GM18507 (cell line): ENCODE measurements around the gene SDHAF3.
"Not testable (repeated sequence)": the region's sequence is repeated elsewhere in the genome, so short reads cannot be mapped to it uniquely, and the experiment has no call there.

ENCODE experiments used
- DNase-seq: peaks from one replicate; pipeline ENCODE4 v3.0.0; 2011; ENCODE audit warnings: low read depth; ENCODE audit not compliant: insufficient read length; ENCODE audit errors: extremely low spot score
- FAIRE-seq: peaks from 2 replicates; lab custom pipeline; 2011; peaks lifted over from hg19 to GRCh38; lab: Jason Lieb, UNC

Gene SDHAF3

DNA sequence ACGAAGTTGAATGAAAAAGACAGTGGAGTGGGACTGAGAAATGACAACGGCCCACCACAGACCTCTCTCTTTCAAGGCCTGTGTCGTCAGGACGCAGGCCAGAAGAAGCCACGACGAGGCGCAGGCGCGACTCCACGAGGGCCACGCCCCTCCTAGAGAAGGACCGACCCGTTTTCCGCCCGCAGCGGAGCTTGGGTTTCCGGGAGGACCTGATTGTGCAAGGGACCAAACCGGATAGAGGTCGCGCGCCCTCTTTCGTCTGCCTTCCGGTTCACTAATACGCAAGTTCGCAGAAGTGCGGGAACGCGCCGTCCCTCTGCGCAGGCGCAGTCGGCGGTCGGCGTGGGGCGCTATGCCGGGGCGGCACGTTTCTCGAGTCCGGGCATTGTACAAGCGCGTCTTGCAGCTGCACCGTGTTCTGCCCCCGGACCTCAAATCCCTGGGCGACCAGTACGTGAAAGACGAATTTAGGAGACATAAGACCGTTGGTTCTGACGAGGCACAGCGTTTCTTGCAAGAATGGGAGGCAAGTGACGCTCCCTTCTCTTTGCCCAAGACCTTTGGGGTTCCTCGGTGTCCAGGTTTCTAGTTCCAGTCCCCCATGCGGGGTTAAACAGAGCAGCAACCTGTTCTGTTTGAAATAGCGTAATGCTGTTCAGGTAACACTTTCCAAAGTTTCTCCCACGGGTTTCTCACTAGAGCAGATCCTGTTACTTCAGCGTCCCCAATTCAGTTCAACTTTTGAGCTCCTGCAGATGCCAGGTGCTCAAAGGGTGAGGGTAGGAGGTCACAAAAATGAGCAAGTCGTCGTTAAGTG lies at the start of gene SDHAF3:
Gene SDHAF3, plus strand, starts transcription at position 327 of the 817 bp plus-strand sequence. Its CDS starts 26 bp downstream, at position 353.
- FAIRE-seq (peak; percentile 99), DNase-seq (peak; percentile 91)

DNA sequence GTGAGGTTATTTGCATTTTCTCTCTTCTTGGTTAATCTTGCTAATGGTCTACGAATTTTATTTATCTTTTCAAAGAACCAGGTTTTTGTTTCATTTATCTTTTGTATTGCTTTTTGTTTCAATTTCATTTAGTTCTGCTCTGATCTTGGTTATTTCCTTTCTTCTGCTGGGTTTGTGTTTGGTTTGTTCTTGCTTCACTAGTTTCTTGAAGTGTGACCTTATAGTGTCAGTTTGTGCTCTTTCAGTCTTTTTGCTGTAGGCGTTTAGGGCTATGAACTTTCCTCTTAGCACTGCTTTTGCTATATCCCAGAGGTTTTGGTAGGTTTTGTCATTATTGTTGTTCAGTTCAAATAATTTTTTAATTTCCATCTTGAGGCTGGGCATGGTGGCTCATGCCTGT lies 45.5 kb upstream of the SDHAF3 start:
- DNase-seq: not testable (repeated sequence)
- FAIRE-seq: peak; percentile 21

DNA sequence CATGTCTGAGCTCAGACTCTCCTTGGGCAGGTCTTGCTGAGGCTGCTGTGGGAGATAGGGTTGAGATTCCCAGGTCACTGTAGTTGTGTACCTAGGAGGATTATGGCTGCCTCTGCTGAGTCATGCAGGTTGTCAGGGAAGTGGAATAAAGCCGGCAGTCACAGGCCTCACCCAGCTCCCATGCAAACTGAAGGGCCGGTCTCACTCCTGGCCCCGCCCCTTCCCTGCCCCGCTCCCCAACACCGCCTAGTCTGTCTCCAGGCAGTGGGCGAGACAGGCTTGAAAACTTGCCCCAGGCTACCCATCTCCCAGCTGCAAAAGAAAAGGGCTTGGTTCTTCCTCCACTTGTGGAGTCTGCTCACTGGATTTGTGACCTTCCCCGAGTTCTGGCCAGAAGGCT lies 41.6 kb upstream of the SDHAF3 start:
- DNase-seq (no peak), FAIRE-seq (no peak)

DNA sequence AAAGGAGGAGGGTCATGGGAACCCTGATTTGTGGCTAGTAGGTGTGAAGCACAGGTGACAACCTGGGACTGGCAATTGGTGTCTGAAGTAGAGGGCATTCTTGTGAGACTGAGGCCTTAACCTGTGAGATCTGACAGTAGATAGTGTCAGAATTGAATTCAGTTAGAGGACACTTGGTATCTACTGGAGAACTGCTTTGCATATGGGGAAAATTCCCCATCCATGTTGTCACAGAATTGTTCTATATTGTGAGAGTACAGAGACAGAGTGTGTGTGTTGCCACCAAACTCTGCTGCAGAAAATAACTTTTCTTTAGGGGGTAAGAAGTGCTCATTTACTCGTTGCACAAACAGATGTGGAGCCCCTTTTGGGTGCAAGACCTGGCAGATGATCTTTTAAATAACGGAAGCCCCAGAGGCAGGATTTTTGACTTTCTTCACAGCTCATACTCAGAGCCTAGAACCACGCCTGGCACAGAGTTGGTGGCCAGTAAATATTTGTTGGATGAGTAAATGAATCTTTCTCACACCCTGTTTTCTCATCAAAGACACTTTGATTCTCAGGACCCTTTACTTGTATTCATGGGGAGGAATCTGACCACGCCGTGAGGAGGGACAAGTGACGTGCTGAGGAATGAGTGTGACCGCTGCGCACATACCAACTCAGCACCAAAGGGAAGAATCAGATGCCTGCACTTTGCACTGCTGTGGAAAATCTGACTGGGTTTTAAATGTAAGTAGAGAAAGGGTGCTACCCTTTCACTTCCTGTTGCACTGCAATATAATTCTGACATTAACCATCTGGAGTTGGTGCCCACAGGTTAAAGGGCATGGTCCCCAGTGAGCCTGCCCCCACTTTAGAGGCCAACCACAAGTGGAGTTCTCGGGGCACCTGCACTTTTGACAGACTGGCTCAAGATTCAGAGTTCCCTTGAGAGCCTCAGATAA lies 39.2 kb upstream of the SDHAF3 start:
- DNase-seq (no peak), FAIRE-seq (no peak)

DNA sequence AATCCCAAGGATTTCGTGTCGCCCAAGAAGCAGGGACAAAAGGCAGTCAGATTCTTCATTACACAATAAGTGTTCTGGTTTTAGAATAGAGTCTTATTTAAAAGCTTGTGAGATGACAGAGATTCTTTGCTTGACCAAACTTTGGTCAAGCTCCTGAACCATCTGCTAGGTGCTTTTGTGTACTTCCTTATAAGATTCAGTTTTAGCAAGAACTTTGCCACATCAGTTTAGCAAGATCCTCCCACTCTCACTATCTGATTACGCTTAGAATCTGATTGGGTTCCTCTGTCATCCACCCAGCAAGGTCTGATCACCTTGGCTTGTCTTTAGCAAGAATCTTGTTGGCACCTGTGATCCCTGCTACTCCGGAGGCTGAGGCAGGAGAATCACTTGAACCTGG lies 38.2 kb upstream of the SDHAF3 start:
- FAIRE-seq (no peak), DNase-seq (no peak)

DNA sequence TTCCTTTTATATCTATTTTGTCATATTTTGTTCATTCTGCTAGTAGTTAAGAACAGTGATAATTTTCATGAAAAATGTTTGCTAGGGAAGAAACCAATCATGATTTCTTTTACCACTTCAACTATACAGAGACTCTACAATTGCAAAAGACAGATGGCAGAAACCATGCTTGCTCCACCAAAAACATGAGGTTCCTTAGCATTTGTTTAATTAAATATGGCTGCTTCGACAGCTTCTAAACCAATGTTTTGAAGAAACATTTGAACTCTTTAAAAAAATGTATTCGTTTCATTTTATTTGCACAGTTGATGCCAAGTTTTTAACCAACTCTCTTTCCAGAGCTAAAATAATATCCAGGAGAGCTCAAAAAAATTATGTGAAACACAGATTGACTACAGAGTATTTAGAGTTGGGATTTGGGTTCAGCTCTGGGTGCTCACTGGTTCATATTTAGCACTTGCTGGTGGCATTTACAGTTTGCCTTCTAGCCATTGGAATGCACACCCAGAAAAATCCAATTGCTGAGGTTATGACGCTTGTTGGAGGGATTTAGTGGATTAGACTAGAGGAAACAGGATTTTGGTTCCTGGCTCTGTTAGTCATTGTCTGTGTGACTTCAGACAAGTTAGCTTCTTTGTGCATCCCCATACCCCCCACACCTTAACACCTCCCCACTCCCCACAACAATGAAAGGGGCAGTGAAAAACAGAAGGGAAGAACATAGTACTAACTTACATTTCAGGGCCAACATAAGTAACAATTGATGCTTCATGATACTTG lies 35.8 kb upstream of the SDHAF3 start:
- no peak for DNase-seq
- no peak for FAIRE-seq

DNA sequence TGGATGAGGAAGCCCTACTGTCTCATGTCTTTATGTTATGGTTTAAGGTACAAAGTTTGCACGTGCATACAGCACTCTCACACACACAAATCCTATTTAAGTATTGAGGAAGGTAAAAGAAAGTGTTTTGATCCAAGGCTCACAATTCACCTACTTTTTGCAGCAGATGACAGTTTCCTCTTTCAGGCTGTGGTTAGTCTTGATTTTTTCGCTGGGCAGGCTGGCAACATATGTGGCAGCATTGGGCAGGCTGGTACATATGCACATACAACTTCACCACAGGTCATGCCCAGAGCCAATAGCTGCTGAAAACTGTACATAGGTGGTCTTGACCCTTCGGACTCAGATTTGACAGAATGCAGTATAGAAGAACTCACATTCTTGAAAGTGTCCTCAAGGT lies 29.1 kb upstream of the SDHAF3 start:
- FAIRE-seq: no peak

DNA sequence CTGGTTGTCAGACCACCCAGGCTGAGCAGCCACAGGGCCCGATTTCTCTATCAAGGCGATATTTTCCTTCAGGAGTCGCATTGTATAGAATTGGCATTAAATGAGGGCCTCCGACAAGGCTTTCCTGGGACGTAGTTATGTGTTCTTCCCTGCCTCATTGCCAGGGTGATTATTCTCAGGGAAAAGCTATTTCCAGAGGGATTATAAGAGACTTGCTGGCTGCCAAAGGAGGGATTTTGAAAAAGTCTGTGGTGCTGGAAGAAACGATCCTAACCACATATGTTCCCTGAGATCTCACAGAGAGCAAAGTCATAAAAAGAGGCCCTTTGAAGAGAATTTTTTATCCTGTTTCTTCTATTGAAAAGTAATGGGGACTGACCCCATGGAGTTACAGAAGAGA lies 27.7 kb upstream of the SDHAF3 start:
- DNase-seq (no peak), FAIRE-seq (no peak)

More for the DNA sequence above, 29.1 kb upstream of the SDHAF3 start:
- no peak for DNase-seq

DNA sequence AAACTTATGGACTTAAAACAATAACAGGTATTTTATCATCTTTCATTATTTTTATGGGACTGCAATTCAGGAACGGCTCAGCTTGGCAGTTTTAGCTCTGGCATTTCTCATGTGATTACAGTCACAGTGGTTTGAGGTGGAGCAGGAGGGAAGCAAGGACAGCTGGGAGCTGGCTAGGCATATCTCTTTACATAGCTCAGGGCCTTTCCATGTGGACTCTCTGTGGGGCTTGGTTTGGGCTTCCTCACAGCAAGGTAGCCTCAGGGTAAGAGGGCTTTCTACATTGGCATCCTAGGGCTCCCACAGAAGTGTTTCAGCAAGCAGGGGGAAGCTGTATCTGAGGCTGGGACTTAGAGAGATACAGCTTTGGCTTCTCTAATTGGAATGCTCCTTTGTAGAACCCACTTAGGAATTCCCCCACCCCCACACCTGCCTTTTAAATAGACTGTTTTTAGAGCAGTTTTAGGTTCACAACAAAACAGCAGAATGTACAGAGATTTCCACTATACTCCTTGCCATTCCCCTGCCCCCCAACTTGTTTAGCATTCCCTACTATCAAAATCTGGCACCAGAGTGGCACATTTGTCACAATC lies 26.6 kb upstream of the SDHAF3 start:
- DNase-seq (no peak), FAIRE-seq (no peak)

DNA sequence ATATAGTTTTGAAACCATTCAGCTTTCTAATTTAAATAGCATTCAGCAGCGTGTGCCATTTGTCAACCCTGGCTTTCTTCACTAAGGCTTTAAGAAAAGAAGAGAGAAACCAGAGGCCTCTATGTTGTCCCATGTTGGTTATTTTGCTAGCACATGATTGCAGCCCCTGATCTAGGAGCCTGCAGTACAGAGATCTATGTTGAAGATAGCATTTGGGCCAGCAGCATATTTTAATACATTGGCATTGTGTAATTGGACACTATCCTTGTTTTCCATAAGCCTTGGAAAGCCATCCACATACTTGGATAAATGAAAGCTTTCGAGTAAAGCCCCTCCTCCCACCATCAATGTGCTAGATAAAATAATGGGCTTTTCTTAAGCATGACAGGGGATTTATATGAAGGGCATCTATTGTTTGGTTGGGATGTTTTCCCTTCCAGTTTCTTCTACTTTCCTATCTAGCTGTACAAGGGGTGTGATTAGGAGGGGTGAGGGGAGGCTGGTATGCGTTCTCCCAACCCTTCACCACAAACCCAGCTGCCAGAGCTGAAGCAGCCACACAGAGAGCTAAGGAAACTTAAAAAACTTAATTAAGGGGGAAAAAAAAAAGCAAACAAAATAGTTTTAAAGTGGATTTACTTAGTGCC lies 23.1 kb upstream of the SDHAF3 start:
- no peak for FAIRE-seq
- DNase-seq: no peak

DNA sequence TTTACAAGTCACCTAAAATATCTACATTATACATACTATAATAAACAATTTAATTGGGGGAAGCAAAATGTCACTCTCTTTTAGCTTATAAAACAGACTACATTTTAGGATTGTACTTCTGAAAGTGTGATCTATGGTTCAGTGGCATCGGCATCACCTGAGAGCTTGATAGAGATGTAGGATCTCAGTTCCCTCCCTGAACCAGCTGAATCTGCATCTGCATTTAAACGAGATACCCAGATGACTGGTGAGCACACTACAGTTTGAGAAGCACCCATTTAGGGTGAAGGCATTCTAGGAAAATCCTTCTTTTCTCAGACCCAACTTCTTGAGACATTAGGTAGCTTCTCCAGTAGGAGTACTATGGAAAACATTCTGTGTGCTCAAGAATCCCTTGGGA lies 21.5 kb upstream of the SDHAF3 start:
- FAIRE-seq: no peak
- no peak for DNase-seq

DNA sequence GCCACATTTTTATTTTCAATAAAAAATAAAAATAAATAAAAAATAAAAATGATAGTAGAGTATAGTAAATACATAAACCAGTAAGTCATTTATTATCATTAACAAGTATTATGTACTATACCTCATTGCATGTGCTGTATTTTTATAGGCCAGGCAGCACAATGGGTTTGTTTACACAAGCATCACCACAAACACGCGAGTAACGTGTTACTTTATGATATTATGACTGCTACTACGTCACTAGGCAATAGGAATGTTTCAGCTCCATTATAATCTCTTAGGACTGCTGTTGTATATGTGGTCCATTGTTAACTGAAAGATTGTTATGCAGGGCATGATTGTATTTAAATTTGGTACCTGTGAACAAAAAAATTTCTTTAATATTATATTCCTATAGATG lies 20.8 kb upstream of the SDHAF3 start:
- DNase-seq (no peak), FAIRE-seq (no peak)

DNA sequence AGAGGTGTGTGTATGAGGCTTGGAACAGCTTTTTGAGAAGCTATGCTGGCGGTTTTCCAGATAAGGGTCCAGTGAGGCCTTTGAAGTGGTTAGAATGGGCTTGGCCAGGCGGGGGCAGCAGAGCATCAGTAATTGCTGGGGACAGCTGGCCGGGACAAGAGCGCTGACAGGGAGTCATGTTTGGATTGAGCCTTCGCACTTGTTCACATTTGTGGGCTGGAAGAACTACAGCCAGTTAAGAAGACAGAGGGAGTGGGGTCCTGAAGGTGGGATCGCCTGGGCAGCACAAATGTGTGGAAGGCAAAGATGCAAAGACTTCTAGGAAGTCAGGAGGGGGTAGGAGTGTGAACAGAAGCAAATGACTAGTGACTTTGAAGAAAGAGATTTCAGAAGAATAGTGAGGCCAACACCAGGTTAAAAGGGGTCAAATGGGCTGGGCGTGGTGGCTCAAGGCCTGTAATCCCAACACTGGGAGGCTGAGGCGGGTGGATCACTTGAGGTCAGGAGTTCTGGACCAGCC lies 12.7 kb upstream of the SDHAF3 start:
- peak; percentile 74 for FAIRE-seq

DNA sequence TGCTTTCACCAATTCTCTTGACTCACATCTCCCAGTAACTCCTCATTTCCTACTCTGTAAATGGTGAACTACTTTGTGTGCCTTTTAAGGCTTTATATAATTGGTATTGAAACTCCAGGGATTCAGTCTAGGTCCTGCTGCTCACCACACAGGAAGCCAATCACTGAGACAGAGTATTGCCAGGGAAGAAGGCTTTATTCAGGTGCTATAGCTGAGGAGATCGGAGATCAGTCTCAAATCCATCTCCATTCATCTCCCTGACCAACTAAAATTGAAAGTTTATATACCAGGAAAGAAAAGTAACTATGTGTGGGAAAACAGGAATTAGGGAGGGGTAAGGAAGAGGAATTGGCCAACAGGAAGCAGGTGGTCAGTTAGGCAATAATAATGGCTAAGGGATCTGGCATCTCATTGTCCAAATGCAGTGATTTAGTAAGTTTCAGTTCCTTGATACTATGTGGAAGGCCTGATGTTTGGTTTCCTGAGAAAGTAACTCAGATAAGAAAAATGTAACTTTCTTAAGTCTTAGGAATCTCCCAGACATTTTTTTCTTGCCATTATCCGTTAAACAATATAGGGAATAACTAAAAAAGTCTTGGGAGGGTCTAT lies 10.2 kb upstream of the SDHAF3 start:
- FAIRE-seq (no peak), DNase-seq (no peak)

More for the DNA sequence above, 12.7 kb upstream of the SDHAF3 start:
- DNase-seq: peak; percentile 37

DNA sequence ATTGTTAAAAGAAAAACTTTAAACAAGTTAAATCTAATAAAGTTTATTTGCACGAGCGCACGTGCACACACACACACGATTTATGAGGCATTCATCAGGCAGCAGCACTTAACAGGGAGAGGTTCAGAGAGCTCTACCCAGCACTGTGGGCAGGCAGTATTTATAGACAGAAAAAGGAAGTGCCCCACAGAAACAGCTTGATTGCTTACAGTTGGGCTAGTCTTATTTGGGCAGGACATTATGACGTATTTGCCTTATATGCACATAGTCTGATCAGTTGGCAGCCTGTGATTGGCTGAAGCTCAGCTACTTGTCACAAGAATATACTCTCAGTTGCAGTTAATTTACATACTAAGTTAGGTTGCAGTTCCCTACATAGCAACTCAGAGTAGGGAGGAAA lies 1.2 kb upstream of the SDHAF3 start:
- DNase-seq (no peak), FAIRE-seq (peak; percentile 38)

DNA sequence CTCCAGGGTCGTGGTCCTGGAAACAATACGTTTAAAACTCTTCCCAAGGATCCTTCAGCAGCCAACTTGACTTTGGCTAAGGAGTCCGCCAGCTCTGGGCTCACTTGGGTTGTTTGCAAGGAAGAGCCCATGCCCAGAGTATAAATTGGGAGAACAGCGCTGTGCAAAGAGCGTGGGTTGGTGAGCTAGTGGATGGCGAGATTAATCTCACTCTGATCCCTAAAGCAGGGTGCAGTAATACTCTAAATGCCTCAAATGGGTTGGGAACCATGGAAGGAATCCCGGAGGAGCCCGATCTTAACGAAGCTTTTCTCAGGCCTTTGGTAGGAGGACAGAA lies 495 bp upstream of the SDHAF3 start:
- no peak for DNase-seq
- no peak for FAIRE-seq

DNA sequence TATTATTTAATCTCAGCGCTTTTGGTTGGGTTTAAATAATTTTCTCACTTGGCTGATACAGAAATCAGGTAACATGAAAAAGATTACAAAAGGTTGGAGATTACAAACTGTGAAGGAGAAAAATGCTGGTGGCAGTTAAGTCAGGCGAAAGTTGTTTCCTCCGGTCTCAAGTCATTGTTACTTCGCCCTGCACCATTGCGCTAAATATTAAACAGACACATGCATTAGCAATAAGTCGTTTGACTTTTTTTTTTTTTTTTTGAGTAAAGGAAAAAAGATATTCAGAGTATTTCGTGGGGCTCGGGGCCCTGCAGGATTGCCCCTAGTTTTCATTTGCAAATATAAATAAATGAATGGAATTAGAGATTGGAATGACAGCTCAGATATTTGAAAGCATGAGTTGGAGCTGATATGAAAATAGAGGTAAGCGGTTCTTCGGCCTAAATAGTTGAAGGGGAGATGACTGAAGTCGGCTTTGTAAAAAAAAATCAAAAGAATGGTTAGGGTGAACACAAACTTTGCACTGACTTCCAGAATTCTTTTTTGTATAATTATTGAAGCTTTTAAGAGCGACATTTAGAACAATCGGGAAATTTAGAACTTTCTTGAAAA lies 914 bp downstream of the SDHAF3 start:
- FAIRE-seq (peak; percentile 48), DNase-seq (no peak)

DNA sequence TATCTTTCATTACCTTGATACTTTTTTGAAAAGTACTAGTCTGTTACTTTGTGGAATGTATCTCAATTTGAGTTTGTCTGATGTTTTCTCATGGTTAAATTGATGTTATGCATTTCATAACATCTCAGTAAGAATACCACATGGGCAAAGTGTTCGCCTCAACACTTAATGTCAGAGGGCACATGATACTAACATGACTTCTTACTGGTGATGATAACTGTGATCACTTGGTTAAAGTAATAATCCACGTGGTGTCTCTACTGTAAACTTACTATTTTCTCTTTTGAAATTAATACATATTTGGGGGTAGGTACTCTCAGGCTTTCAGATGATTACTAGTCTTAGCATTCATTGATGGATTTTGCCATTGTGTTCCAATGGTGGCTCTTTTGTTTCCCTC lies 2.2 kb downstream of the SDHAF3 start:
- DNase-seq (no peak), FAIRE-seq (no peak)
